ENCODE data around the gene GCC2. TPM values are rescaled to one million over a fixed set of nuclear protein-coding genes. Genes with fewer than 3 reads are reported as not detected.
A peak's percentile ranks its signal among the peaks of the same experiment; 100 is the strongest.

Gene GCC2
- total RNA-seq, 1 donor, result 44.2 TPM

DNA sequence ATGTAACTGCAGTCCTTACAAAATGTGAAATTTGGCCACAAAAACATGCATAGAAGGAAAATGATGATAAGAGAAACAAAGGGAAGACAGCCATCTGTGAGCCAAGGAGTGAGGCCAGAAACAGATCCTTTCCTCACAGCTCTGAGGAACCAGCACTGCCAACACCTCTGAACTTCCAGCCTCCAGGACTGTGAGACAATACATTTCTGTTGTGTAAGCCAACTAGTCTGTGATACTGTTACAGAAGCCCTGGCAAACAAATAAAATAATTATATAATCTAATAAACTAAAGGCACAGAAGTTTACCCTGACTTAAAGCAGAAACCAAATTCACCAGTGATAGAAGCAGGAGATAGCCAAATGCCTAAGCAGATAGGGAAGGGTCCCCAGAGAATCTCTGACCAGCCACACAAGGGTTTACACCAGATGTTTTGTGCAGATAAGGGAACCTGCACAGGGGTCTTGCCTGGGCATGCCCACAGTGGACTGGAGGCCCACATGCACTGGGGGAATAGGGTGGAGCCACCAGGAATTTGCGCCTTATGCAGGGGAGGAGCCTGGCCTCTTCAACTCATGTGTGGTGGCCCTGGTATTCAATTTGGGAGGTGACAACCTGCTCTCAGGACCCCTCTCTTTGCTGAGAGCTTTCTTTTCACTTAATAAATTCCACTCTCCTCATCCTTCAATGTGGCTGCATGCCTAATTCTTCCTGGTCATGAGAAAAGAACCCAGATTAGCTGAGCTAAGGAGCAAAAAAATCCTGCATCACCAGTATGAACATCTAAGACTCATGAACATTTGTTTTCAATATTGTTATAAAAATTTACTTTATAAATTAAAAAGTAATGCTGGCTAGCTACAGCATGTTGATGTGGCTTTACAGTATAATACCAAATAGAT lies 3.8 kb upstream of the GCC2 start:
- no peak for DNase-seq (ENCODE audit: insufficient read length, low spot score, missing footprints)
- no peaks in the 10 kb centered on the region for H3K9me3 ChIP-seq (ENCODE audit: low read depth, low read length)
- H3K4me1 ChIP-seq (ENCODE audit: insufficient read depth, low read length), result peaks cover 9% of the 10 kb centered on the region
- TF ChIP-seq, protein P1, sequence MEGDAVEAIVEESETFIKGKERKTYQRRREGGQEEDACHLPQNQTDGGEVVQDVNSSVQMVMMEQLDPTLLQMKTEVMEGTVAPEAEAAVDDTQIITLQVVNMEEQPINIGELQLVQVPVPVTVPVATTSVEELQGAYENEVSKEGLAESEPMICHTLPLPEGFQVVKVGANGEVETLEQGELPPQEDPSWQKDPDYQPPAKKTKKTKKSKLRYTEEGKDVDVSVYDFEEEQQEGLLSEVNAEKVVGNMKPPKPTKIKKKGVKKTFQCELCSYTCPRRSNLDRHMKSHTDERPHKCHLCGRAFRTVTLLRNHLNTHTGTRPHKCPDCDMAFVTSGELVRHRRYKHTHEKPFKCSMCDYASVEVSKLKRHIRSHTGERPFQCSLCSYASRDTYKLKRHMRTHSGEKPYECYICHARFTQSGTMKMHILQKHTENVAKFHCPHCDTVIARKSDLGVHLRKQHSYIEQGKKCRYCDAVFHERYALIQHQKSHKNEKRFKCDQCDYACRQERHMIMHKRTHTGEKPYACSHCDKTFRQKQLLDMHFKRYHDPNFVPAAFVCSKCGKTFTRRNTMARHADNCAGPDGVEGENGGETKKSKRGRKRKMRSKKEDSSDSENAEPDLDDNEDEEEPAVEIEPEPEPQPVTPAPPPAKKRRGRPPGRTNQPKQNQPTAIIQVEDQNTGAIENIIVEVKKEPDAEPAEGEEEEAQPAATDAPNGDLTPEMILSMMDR (IDR thresholded peaks at IDR 0.05; ENCODE audit: extremely low read depth, low read depth, low read length), result no peak
- no peak overlapping the region for H3K4me3 ChIP-seq (ENCODE audit: insufficient read depth, low read length)
- no peaks in the 10 kb centered on the region for H4K20me1 ChIP-seq (ENCODE audit: insufficient read depth, low read length)
- no peaks in the 10 kb centered on the region for H3K27me3 ChIP-seq (ENCODE audit: insufficient read depth, low read length)
- no peak overlapping the region for H2AFZ ChIP-seq (ENCODE audit: low read length)
- peaks cover 16% of the 10 kb centered on the region for H3K79me2 ChIP-seq (ENCODE audit: insufficient read depth, low read length)
- no peak overlapping the region for H3K4me2 ChIP-seq (ENCODE audit: insufficient read depth, low read length)
- no peak overlapping the region for H3K27ac ChIP-seq (ENCODE audit: low read depth, low read length)
- no peaks in the 10 kb centered on the region for H3K36me3 ChIP-seq (ENCODE audit: insufficient read depth, low read length)

DNA sequence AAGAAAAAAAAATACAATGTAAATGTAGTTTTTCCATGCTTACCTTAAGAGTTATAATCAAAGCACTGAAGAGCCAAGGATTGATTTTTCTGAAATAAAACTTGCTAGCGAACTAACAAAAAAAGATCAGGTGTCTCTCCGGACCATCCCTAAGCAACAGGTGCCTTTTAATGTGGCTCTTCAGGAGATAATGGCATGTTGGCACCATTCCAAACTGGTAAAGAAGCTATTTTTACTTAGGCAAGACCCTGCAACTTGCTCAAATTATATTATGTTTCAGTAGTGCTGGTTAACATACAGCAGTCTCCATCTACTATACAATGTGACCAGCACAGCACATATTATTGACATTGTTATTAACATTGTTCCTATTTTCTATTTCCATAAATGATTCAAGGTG lies 2.3 kb upstream of the GCC2 start:
- Histone ChIP-seq H3K79me2 (ENCODE audit: insufficient read depth, low read length) (peaks cover 22% of the 10 kb centered on the region), H3K4me1 (ENCODE audit: insufficient read depth, low read length) (peaks cover 10% of the 10 kb centered on the region), H3K9me3 (ENCODE audit: low read depth, low read length) (no peaks in the 10 kb centered on the region), H3K36me3 (ENCODE audit: insufficient read depth, low read length) (peaks cover 4% of the 10 kb centered on the region), H3K27me3 (ENCODE audit: insufficient read depth, low read length) (no peaks in the 10 kb centered on the region), H3K4me3 (ENCODE audit: insufficient read depth, low read length) (no peak overlapping the region), H2AFZ (ENCODE audit: low read length) (no peak overlapping the region), H3K27ac (ENCODE audit: low read depth, low read length) (no peak overlapping the region), H3K4me2 (ENCODE audit: insufficient read depth, low read length) (no peak overlapping the region), H4K20me1 (ENCODE audit: insufficient read depth, low read length) (no peaks in the 10 kb centered on the region)
- no peak for DNase-seq (ENCODE audit: insufficient read length, low spot score, missing footprints)
- TF ChIP-seq, protein P1 (IDR thresholded peaks at IDR 0.05; ENCODE audit: extremely low read depth, low read depth, low read length), result no peak

DNA sequence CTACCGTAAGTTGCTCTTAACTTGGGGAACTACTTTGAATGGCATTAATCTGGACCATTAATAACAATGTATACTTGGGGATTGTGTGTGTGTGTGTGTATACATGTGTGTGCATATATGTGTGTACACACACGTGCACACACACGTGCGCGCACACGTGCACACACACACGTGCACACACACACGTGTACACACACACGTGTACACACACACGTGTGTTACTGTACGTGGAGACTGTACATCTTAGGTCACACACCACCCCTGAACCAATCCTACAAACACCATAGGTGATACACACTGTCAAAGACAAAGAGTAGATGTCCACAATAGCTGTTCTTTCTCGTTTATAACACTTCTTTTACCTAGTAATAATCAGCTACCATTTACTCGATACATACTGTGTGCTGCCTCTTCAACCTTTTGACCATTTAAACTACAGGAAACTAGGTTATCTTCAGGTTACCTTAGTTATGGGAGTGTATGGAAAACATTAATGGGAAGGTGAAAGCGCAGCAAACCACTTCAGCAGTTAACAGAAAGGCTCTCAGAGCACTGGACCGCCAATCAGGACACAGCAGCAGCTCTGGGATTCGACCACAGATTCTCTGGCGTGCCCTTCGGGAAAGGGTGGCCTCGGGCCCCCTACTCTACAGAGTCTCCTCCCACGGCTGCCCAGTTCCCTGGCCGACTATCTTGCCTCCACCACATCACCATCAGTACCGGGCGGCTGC lies 894 bp upstream of the GCC2 start:
- H2AFZ ChIP-seq (ENCODE audit: low read length), result peak overlapping the region; percentile 98
- peaks cover 22% of the 10 kb centered on the region for H3K79me2 ChIP-seq (ENCODE audit: insufficient read depth, low read length)
- peak overlapping the region; percentile 91 for H3K4me2 ChIP-seq (ENCODE audit: insufficient read depth, low read length)
- peaks cover 10% of the 10 kb centered on the region for H3K4me1 ChIP-seq (ENCODE audit: insufficient read depth, low read length)
- H3K27ac ChIP-seq (ENCODE audit: low read depth, low read length), result peak overlapping the region; percentile 90
- no peak for DNase-seq (ENCODE audit: insufficient read length, low spot score, missing footprints)
- no peaks in the 10 kb centered on the region for H3K27me3 ChIP-seq (ENCODE audit: insufficient read depth, low read length)
- H3K9me3 ChIP-seq (ENCODE audit: low read depth, low read length), result no peaks in the 10 kb centered on the region
- H3K36me3 ChIP-seq (ENCODE audit: insufficient read depth, low read length), result peaks cover 15% of the 10 kb centered on the region
- H3K4me3 ChIP-seq (ENCODE audit: insufficient read depth, low read length), result peak overlapping the region; percentile 85
- TF ChIP-seq, protein P1 (IDR thresholded peaks at IDR 0.05; ENCODE audit: extremely low read depth, low read depth, low read length), result no peak
- H4K20me1 ChIP-seq (ENCODE audit: insufficient read depth, low read length), result no peaks in the 10 kb centered on the region

All from osteoblast (primary cell).